GM18517 (cell line): Measurements from ENCODE around the gene EED.
A peak's percentile ranks its signal among the peaks of the same experiment; 100 is the strongest.
"Not testable (repeated sequence)": the region's sequence is repeated elsewhere in the genome, so short reads cannot be mapped to it uniquely, and the experiment has no call there.

Experiments used
- ATAC-seq: cut with Tn5 transposase; IDR thresholded peaks from one replicate; pipeline ENCODE4 v1.9.1; 2021; ENCODE audit warnings: mild to moderate bottlenecking, moderate library complexity; ENCODE audit not compliant: unreplicated experiment

The EED gene

GRCh38 chr11:86289508-86290280 lies 45.1 kb downstream of the EED start:
- ATAC-seq = not testable (repeated sequence)

GRCh38 chr11:86291466-86292262 lies 47.1 kb downstream of the EED start:
- ATAC-seq = no peak

- ATAC-seq = peak; percentile 72
These were observed 48.5 kb downstream of the EED start for GRCh38 chr11:86292912-86293616.

GRCh38 chr11:86294026-86294425 lies 49.5 kb downstream of the EED start:
- ATAC-seq = no peak

- no peak for ATAC-seq
These were observed 57.2 kb downstream of the EED start for GRCh38 chr11:86301742-86302091.

GRCh38 chr11:86302092-86302793 lies 57.7 kb downstream of the EED start, which contains the start of gene HIKESHI:
TSS of gene HIKESHI (plus strand) at chr11:86302240. CDS start at chr11:86302449, 209 bp downstream.
- ATAC-seq = peak; percentile 98

- no peak for ATAC-seq
These were observed 58.7 kb downstream of the EED start for GRCh38 chr11:86303257-86303656.

- ATAC-seq = not testable (repeated sequence)
These were observed 64.2 kb downstream of the EED start for GRCh38 chr11:86308710-86309109.

- ATAC-seq = no peak
These were observed 69.2 kb downstream of the EED start for GRCh38 chr11:86313793-86314192.

- no peak for ATAC-seq
These were observed 70.1 kb downstream of the EED start for GRCh38 chr11:86314636-86315035.
